ENCODE measurements around the gene FAIM2.

FAIM2 gene

DNA sequence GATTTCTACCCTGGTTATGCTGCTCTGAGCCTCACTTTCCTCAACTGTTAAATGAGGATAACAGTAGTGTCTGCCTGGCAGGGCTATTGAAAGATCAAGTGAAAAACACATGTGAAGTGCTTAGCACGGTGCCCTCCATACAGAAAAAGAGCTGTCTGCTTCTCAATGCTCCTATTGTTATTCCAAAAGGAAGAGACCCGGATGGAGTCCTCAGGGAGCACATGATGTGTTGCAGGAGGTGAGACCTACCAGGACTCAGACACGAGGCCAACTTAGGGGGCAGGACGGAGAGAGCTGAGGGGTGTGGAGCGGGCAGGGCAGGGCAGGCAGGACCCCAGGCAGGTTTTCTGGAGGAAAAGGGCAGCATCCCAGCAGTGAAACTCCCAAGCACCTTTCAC is 8.9 kb downstream of the FAIM2 start:
- DNase-seq (ENCODE audit: low read depth in 2 of 2), result no peak

DNA sequence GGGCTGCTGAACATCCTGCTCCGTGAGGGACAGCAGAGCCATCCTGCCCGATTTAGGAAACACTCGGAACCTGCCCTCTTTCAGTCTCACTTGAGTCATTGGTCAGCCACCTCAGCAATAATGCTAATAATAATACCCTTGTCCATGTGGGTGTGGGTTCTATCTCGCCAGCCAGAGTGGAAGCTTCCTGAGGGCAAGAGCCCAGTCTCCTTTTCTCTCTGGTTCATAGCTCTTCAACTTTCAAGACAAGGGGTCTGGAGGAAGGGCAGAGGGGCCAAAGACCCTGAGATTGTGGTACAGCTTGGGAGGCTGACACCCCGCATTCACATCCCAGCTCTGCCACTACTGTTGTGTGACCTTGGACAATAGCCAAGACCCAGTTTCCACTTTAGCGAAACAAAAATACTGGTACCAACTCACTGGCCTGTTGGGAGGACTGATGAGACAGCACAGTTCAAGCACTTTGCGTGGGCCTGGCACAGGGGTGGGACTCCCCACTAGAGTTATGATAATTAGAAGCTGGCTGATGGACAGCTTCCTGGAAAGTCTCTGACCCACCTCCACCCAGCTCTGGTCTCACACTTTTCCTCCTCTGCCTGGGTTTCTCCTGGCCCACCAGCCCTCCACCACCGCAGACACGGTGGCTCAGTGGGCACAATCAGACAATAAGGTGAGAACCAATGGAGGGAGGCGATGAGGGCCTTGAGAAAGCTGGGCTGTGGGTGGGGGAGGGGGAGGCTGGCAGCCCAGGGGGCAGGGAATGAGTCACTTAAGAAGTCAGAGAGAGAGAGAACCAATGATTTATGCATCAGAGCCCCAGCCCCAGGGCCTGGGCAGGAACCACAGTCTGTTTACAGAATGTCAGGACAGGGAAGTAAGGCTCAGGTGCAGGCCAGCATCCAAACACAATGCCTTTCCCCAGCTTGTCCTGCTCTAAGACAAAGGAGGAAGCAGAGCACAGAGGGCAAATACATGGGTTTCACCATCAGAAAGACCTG is 9.6 kb downstream of the FAIM2 start:
- no peak for DNase-seq (ENCODE audit: low read depth in 2 of 2)

DNA sequence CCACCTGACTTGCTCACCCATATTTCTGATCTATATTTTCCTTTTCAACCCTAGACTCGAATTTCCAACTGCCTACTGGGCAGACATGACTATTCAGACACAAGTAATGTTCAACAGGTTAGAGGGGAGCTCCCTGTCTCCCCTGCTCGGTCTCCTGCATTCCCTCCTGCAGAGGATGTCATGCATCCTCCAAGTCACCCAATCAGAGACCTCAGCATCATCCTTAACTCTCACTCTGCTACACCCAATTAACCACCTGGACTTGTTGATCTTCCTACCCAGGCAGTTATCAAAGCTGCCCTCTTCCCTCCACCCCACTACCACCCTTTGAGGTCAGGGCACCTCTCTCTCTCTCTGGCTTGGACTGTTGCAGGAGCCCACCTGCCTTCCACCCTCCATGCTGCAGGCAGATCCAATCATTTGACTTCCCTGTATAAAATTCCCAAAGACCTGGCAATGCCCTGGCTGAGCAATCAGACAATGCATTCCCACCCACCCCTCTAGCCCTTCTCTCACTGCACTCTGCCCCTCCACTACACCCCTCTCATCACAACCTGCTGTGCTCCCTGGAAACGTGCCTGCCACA is 10.9 kb downstream of the FAIM2 start:
- DNase-seq (ENCODE audit: low read depth in 2 of 2), result no peak

DNA sequence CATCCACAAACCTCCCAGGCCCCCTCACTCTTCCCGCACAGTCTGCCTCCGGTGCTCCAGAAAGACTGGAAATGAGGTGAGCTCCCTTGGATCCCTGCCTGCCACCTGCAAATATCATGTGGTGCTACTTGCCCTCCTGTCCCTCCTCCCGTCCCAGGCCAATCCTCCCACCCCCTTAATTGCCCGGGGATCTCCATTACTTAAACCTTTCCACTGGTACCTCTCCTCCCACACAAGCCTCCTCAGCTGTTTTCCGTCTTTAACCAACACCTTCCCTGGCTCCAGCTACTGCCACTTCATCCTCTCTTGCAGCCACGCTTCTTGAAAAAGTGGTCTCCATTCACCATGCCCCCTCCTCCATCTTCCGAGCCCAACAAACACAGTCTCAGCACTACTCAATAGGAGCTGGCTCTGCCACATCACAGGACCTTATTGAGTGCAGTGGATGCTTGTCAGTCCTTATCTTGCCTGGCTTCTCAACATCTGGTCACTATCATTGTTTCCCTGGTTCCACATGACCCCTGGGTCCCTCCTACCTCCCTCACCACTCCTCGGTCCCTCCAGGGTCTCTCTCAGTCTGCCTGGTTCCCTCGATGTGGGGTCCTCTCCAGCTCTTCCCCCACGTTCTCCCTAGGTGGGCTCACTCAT is 11.5 kb downstream of the FAIM2 start:
- DNase-seq (ENCODE audit: low read depth in 2 of 2), result no peak

DNA sequence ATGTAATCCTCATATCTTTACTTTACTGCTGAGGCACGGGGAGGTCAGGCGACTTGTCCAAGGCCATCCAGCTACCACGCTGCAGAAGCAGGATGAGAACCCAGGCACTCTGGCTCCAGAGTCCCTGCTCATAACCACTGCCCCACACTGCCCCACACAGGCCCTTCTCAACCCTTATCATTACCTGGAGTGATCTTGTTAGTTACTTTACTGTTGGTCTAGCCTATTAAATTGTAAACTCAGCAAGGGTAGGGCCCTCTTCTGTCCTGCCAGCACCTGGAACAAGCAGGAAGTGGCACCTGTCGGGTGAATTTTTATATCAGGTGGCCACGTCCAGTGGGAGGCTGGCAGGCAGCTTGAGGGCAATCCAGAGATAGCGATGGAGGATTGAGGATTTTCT is 12.2 kb downstream of the FAIM2 start:
- DNase-seq (ENCODE audit: low read depth in 2 of 2), result no peak

DNA sequence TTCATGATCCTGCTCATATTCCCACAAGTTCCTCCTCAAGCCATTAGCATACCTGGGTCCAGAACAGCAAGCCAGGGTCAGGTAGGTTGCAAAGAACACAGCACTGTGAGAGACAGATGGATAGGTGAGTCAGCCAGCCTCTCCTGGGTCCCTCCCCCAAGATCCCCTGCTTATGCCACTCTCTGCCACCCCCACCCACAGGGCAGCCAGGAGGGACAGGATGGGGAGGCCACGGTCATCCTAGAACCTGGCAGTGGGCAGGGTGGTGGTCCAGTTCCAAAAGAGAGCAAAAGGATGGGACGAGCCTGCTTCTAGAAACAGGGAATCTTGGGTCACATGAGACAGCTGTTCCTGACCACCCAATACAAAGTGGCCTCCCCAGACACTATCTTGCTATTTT is 12.7 kb downstream of the FAIM2 start:
- DNase-seq (ENCODE audit: low read depth in 2 of 2), result no peak

DNA sequence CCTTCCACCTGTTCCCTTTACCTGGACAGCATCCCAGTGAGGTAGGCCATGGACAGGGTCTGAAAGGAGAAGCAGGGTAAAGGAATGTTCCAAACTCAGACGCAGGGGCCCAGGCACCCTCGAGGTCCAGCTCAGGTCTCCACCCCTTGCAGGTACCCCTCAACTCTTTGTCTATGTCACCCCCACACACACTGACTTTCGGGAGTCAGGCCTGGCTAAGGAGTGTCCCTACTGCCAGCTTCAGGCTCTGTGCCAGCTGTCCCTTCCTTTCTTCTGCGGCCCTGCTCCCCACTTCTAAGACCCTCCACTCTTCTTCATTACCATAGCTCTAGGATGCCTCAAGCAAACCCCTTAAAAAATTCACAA is 13.6 kb downstream of the FAIM2 start:
- no peak for DNase-seq (ENCODE audit: low read depth in 2 of 2)

DNA sequence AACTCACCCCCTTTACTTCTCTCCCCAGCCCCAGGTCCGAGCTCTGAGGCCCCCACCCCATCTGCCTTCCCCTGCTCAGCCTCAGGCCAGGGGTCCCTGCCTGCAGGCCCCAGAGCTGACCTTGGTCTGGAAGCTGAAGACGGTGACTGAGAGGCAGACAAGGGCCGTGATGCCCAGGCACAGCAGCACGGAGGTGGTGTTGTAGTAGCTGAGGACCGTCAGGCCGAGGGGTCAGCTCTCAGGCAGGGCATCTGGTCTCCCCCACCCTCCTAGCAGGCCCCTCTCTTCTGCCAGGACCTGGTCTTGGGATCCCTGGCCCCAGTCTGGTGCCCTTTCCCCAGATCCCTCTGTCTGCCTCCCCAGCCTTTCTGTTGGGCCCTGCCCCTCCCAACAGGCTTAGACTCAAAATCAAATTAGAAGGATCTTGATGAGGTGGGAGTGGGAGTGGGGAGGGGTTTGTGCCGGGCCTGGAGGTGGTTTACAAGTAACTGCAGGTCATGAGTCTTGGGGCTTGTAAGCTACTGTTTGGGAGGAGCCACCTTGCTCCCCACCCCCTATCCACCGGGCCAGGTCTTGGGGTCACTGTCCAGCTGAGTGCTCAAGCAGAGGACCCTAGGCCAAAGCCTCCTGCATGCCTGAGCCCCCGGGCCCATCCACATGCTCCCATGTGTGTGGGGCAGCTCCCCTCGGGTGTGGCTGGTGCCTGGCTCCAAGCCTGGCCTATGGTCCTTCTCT is 14.2 kb downstream of the FAIM2 start:
- no peak for DNase-seq (ENCODE audit: low read depth in 2 of 2)

DNA sequence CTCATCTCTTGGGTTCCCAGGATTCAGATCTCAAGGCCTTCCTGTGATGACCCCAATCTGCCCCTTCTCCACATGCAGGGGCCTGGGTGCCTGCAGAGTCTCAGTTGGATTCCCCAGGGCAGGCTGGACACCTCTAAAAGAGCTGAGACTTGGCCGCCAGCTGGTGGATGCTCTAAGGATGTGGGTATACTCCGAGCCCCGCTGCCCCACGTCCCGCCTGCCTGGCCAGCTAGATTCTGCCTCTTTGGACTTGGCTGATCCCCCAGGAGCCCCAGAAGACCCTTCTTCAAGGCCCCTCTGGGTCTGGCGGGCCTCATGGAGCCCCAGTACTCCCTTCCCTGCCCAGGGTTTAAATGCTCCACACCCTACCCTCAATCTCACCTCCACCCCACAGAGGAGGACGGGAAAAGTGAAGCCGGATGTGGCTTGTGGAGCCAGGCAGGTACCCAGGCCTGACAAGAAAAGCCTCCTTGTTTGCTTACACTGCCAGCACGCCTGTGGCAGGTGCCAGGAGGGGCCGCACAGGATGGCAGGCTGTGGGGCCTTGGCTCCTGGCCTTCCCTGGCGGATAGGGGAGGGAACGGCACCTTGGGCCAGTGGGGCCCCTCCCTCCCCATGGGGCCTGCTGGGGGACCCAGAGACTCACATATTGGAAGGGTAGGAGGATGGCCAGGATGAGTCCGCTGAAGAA is 15.1 kb downstream of the FAIM2 start:
- DNase-seq (ENCODE audit: low read depth in 2 of 2), result no peak

DNA sequence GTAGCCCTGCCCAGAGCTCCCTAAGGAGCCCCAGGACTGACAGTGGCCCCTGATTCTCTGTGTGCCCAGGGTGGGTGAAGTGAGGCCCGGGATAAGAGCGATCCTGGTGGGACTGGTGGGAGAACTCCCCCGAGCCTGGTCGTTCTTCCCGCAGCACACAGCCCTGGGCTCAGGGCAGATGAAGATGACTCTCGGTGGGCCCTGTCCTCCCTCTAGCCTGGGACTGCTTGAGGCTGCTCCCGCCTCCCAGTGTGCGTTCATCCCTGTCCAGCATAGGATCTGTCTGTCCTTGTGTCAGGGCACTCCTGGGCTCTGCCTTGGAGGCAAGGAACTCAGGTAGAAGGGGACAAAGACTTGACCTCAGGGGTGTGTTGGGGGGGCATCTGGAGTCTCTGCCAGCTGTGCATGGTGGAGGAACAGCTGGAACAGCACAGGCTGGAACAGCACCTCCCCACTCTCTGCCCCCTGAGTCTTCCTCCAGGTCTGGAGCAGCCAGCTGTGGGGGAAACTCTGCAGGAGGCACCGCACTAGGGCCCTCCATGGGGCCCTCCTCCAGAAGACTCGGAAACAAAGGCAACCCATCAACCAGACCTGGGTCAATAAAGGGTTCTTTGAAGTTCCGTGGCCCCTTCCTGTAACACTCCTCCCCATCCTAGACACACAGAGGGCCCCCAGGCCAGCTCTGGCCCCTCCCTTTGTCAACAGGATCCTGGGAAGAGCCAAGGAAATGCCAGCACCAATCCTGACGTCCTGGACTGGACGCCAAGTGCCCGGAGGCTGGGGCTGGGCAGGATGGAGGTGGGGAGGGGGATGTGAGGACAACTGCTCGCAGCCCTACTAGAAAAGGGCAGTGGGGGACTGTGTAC is 15.9 kb downstream of the FAIM2 start:
- no peak for DNase-seq (ENCODE audit: low read depth in 2 of 2)

DNA sequence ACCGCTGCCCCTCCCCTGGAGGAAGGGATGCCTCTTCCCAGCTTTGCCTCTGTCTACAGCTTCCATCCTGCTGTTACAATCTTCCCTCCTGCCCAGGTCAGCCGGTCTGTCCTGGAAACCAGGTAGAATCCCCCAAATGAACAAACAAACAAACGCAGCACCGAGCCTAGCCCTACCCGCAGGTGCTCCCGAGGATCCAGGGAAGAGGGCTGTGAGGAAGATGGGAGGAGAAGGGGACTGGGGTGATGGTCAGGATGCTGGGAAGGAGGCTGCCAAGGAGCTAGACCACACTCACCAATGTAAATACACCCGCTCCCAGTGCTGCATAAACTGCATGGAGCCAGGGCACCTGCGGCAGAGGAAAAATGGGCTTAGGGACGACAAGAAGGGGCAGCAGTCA is 16.6 kb downstream of the FAIM2 start:
- DNase-seq (ENCODE audit: low read depth in 2 of 2), result no peak

DNA sequence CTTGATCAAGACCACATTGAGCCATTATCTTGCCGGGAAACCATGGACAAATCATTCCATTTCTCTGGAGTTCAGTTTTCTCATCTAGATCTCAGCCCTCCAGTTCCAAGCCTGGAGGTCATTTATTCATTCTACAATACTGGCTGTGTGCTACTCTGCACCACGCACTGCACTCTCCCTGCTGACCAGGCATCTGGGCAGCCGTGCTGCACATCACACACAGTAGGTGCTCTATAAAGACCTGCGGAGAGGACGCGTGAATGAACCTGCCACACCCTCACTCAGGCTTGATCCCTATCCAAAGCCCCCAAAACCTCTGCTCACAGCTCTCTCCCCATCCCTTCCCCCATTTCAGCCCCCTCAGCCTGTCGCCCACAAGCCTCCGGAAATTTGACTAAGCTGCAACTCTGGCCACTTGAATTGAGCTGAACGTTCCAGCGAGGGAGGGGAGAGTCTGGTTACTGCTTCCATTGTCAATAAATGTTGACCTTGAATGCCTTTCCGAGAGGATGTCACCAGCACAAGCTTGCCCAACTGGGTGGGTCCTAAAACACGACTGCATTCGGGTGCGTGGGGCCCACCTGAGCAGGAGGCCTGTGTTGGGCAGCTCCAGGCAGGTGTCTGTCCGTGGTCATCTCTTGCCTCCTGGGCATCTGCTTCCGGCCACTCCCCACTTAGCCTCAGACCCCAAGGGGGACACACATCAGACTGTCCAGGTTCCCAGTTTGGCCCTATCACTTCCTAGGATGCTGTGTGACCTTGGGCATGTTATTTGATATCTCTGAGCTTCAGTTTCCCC is 17.8 kb downstream of the FAIM2 start:
- no peak for DNase-seq (ENCODE audit: low read depth in 2 of 2)

DNA sequence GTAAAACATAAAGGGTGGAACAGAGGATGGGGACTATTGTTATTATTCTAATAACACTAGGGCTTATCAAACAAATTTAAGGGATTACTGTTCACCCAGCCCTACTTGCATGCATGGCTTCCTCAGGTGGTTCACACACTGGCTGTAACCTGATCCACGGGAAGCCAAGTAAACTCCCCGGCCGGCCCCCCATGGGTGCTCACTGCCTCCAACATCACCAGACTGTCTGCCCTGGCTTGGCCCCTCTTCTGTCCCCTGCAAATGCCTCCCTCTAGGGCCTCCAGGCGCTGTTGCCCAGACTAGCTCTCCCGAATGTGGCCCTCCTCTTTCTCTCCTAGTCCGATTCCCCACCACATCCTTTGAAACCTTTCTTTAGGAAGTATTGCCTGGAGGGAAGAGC is 18.6 kb downstream of the FAIM2 start:
- DNase-seq (ENCODE audit: low read depth in 2 of 2), result no peak

DNA sequence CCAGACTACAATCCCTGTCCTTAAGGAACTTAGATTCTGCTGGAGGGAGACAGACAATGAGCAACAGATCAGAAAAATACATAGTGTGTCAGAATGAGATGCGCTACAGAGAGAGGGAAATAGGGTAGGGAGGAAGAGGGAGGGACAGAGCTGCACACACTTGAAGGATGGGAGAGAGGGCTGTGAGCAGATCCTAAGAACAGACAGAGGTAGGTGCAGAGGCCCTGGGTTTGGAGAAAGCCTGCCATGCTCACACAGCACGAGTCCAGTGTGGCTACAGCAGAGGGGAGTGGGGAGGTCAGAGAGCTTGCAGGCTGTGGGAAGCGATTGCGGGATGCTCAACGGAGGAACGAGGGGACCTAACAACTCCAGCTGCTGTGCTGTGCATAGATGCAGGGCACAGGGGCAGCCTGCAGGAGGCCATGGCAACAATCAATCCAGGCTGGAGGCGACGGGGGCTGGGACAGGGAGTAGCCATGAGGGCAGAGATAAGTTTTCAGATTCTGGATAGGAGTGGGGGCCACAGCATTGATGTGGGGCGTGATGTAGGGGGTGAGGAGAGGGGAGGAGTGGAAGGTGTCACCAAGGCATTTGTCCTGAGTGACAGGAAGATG is 20.7 kb downstream of the FAIM2 start:
- no peak for DNase-seq (ENCODE audit: low read depth in 2 of 2)

DNA sequence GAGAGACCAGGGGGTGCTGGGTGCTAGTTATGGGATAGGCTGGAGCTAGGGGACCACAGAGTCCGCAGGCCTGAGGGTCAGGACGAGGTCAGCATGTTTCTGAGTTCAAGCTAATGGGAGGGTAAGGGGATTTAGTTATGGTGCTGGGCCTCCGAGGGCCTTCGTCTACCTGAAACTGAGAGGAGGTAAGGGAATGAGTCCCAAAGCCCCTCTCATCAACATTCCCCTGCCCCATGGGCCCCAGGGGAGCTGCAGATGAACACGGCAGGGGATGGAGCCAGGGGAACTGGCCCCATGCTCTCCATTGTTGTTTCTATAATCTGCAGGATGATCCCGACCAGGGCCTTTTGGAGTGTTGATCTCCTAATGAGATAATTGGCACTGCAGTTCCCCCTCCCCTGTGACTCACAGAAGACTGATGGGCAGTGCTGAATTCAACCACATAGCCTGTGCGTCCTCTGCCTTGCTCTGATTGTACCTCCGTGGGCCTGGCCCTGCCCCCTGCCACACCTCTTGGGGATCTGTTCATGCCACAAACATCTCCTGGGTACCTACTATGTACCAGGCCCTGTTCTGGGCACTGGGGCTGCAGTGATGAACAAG is 21.4 kb downstream of the FAIM2 start:
- DNase-seq (ENCODE audit: low read depth in 2 of 2), result no peak

DNA sequence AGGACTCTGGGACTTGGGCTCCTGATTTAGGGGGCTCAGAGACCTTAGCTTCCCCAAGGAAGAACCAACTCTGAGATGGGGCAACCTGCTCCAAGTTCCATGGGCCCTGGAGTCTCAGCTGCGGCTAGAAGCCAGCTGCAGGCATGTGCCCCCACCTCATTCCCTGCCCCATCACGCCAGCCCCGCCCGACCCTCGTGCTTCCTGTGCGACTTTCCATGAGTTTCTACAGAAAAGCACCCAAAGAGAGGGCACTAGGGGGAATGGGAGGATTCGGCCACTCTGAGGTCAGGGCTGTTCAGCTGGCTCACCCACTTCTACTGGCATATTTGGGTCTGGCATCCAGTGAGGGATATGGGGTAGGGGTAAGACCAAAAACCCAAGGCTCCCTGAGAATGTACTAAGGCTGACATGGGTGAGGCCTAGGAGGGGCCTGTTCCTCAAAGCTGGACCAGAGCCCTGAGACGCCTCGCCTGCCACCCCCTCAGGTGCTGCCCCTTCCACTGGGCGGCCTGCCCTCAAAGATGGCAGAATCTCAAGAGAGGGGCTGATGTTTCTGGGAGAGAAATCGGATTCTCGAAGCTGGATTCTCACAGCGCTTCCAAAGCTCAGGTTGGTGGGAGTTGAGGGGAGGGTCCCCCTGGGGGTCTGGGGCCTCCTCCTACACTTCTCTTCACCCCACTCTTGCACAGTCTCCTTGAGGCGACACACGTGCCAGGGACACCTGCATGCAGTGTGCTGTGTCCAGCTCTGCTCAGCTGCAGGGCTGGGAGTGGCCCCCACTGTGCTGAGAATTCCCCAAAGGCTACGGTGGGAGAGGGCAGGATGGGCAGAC is 22.1 kb downstream of the FAIM2 start:
- DNase-seq (ENCODE audit: low read depth in 2 of 2), result no peak

DNA sequence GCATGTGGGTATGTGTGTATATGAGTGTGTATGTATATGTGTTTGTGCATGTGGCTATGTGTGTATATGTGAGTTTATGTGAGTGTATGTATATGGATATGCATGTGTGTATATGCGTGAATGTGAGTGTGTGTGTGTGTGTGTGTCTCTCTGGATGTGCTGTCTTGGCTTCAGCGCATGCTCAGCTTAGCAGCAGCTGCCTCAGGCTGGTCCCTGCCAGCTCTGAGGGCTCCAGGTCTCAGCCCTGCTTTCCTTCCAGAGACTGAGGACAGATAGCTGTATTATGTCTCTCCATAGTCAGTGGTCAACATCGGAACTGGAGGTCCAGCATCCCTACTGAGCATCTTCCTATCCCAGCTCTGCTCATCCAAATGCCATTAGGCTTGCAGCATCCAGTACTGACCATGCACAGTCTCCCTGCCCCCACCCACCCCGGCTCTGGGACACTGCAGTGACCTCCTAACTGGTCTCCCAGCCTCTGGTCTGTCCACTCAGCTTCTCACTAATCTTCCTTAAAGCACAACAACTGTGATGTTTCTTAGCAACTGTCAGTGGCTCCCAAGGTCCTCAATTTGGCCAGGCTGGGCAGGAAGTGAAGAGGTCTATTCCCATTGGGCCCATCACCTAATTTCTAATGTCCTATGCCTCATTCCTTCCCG is 22.8 kb downstream of the FAIM2 start:
- DNase-seq (ENCODE audit: low read depth in 2 of 2), result no peak

All from stimulated activated CD4-positive, alpha-beta T cell treated with anti-CD3 and anti-CD28 coated beads, Interleukin-12 subunit alpha, Interleukin-12 subunit beta, amount 100 ng/mL, for 24 hours (primary cell).